HCT116 (cell line): Measurements from ENCODE around the gene FERMT2. TPM values are rescaled to one million over a fixed set of nuclear protein-coding genes. Genes with fewer than 3 reads are reported as not detected.

Source experiments
- ATAC-seq: fragments of 200-7000 bp; cut with Tn5 transposase; 2 replicates; pipeline ENCODE4 v1.9.1; 2020; ENCODE audit warnings: mild to moderate bottlenecking, moderate library complexity
- BruUV-seq: library from RNA; stranded (reverse); fragments of 400-500 nt; replicated peaks from 2 replicates; lab custom pipeline; 2021; lab: Mats Ljungman, UMichigan
- CTCF ChIA-PET: fragments of 300-600 bp; sonication (Branson Sonifier 250); formaldehyde crosslinking; loops from one replicate; lab custom pipeline; 2021; ENCODE audit warnings: antibody characterized with exemption; lab: Charles Lee
- POLR2A ChIA-PET: fragments of 300-600, 350-600 bp; sonication (Branson Sonifier 250); formaldehyde crosslinking; loops from one replicate; lab custom pipeline; 2021; ENCODE audit warnings: antibody characterized with exemption; lab: Charles Lee
- RAD21 ChIA-PET, 2 experiments: fragments of 300-600 bp; sonication (Branson Sonifier 250); formaldehyde crosslinking; loops; one replicate each; lab custom pipeline; 2023; ENCODE audit warnings: low total read pairs in 2 of 2; ENCODE audit not compliant: uncharacterized antibody in 2 of 2, unreplicated experiment in 2 of 2, low non-redundant PET in 1 of 2; lab: Charles Lee
- DNase-seq: peaks from one replicate; pipeline ENCODE4 v3.0.0-alpha.2; 2010; ENCODE audit warnings: low read depth, low spot score
- H2AFZ ChIP-seq: fragments of 200-600 bp; shearing (Covaris generic), sonication (generic); 2 replicates; pipeline ENCODE4 v1.6.1; 2017; ENCODE audit warnings: low read depth, mixed run types, mixed read lengths, antibody characterized with exemption, low read length; ENCODE audit not compliant: poor library complexity, severe bottlenecking
- H3K27ac ChIP-seq: 2 replicates; pipeline ENCODE4 v1.5.1; 2012; ENCODE audit warnings: low read depth, low read length
- H3K27me3 ChIP-seq: fragments of 200-600 bp; sonication (generic); 2 replicates; pipeline ENCODE4 v1.6.1; 2016; ENCODE audit warnings: mixed run types, low read length, mixed read lengths; ENCODE audit not compliant: insufficient read depth
- H3K36me3 ChIP-seq, 2 experiments: fragments of 200-500 bp in 1 of 2; fragments of 200-600 bp in 1 of 2; sonication (Bioruptor generic) in 1 of 2; sonication (generic) in 1 of 2; 2 replicates each; pipeline versions ENCODE4 v1.5.1 to v1.6.1; 2014 to 2016; ENCODE audit warnings: low read length in 2 of 2, inconsistent platforms in 1 of 2, mixed read lengths in 1 of 2, mixed run types in 1 of 2; ENCODE audit not compliant: insufficient read depth in 2 of 2, control insufficient read depth in 1 of 2
- H3K4me1 ChIP-seq, 2 experiments: fragments of 200-600 bp in 1 of 2; sonication (generic) in 1 of 2; 2 replicates each; pipeline versions ENCODE4 v1.5.1 to v1.6.1; 2012 to 2017; ENCODE audit warnings: low read length in 2 of 2, inconsistent platforms in 1 of 2, mild to moderate bottlenecking in 1 of 2, mixed read lengths in 1 of 2, mixed run types in 1 of 2, moderate library complexity in 1 of 2; ENCODE audit not compliant: insufficient read depth in 2 of 2, control insufficient read depth in 1 of 2
- H3K4me2 ChIP-seq: fragments of 200-600 bp; sonication (generic); 2 replicates; pipeline ENCODE4 v1.6.1; 2017; ENCODE audit warnings: mixed run types, low read length, mixed read lengths
- H3K4me3 ChIP-seq, 2 experiments: fragments of 200-600 bp in 1 of 2; sonication (generic) in 1 of 2; replicated peaks in 1 of 2; 2 replicates each; pipeline ENCODE4 v1.5.1; 2011 to 2016; ENCODE audit warnings: low read length in 2 of 2, control low read depth in 1 of 2, low read depth in 1 of 2, mild to moderate bottlenecking in 1 of 2, mixed read lengths in 1 of 2, mixed run types in 1 of 2
- H3K79me2 ChIP-seq: fragments of 200-600 bp; sonication (generic); 2 replicates; pipeline ENCODE4 v1.6.1; 2017; ENCODE audit warnings: mild to moderate bottlenecking, mixed run types, low read length, moderate library complexity, mixed read lengths; ENCODE audit not compliant: insufficient read depth
- H3K9ac ChIP-seq: fragments of 200-600 bp; sonication (generic); 2 replicates; pipeline ENCODE4 v1.6.1; 2016; ENCODE audit warnings: low read length, mixed read lengths
- H3K9me2 ChIP-seq: fragments of 200-600 bp; sonication (generic), shearing (Covaris generic); 2 replicates; pipeline ENCODE4 v1.6.1; 2017; ENCODE audit warnings: mixed run types, mild to moderate bottlenecking, moderate library complexity; ENCODE audit not compliant: insufficient read depth
- H3K9me3 ChIP-seq, 2 experiments: fragments of 200-500 bp in 1 of 2; fragments of 200-600 bp in 1 of 2; sonication (Bioruptor generic) in 1 of 2; sonication (generic) in 1 of 2; 2 replicates each; pipeline ENCODE4 v1.6.1; 2014 to 2017; ENCODE audit warnings: low read length in 2 of 2, mixed read lengths in 2 of 2, inconsistent platforms in 1 of 2, low read depth in 1 of 2, mild to moderate bottlenecking in 1 of 2, mixed run types in 1 of 2, moderate library complexity in 1 of 2; ENCODE audit not compliant: control insufficient read depth in 1 of 2, insufficient read depth in 1 of 2
- H4K20me1 ChIP-seq: fragments of 200-600 bp; sonication (generic), shearing (Covaris generic); 2 replicates; pipeline ENCODE4 v1.6.1; 2017; ENCODE audit warnings: mixed run types, mild to moderate bottlenecking, moderate library complexity; ENCODE audit not compliant: insufficient read depth
- ATF3 ChIP-seq: IDR thresholded peaks from 2 replicates; pipeline ENCODE4 v1.6.1; 2012
- CBX3 ChIP-seq: IDR thresholded peaks from 2 replicates; pipeline ENCODE4 v1.6.1; 2012; ENCODE audit warnings: low read depth
- CEBPB ChIP-seq: IDR thresholded peaks from 2 replicates; pipeline ENCODE4 v1.6.1; 2012; ENCODE audit warnings: low read depth
- CTCF ChIP-seq, 3 experiments: fragments of 200-600 bp in 1 of 3; sonication (generic) in 1 of 3; IDR thresholded peaks in 2 of 3; conservative IDR thresholded peaks in 1 of 3; 2 replicates each; pipeline ENCODE4 v1.5.1; 2012 to 2017; ENCODE audit warnings: low read depth in 2 of 3, low read length in 2 of 3, antibody characterized with exemption in 1 of 3, borderline replicate concordance in 1 of 3, control low read depth in 1 of 3, mild to moderate bottlenecking in 1 of 3, mixed read lengths in 1 of 3, mixed run types in 1 of 3, moderate library complexity in 1 of 3; ENCODE audit not compliant: insufficient read depth in 1 of 3
- EGR1 ChIP-seq: IDR thresholded peaks from 2 replicates; pipeline ENCODE4 v1.6.1; 2012; ENCODE audit warnings: low read depth
- ELF1 ChIP-seq: IDR thresholded peaks from 2 replicates; pipeline ENCODE4 v1.6.1; 2012; ENCODE audit warnings: low read depth, borderline replicate concordance
- EZH2 ChIP-seq: fragments of 200-600 bp; sonication (generic); IDR thresholded peaks from 2 replicates; pipeline ENCODE4 v1.6.1; 2017; ENCODE audit warnings: antibody characterized with exemption, mixed run types
- EZH2phosphoT487 ChIP-seq: fragments of 200-600 bp; IDR thresholded peaks from 2 replicates; pipeline ENCODE4 v1.6.1; 2018; ENCODE audit warnings: antibody characterized with exemption, borderline replicate concordance
- FOSL1 ChIP-seq: IDR thresholded peaks from 2 replicates; pipeline ENCODE4 v1.6.1; 2012; ENCODE audit warnings: low read depth
- JUND ChIP-seq: IDR thresholded peaks from 2 replicates; pipeline ENCODE4 v1.6.1; 2012
- POLR2A ChIP-seq: IDR thresholded peaks from 2 replicates; pipeline ENCODE4 v1.7.0; 2011; ENCODE audit warnings: borderline replicate concordance; ENCODE audit not compliant: insufficient read depth, insufficient read length; ENCODE audit errors: extremely low read depth
- POLR2AphosphoS5 ChIP-seq: IDR thresholded peaks from 2 replicates; pipeline ENCODE4 v1.6.1; 2011; ENCODE audit warnings: mild to moderate bottlenecking, low read depth, low read length, moderate library complexity
- RAD21 ChIP-seq: IDR thresholded peaks from 2 replicates; pipeline ENCODE4 v1.6.1; 2012; ENCODE audit warnings: low read depth, mild to moderate bottlenecking
- REST ChIP-seq: IDR thresholded peaks from 2 replicates; pipeline ENCODE4 v1.6.1; 2012; ENCODE audit warnings: low read depth
- SIN3A ChIP-seq: IDR thresholded peaks from 2 replicates; pipeline ENCODE4 v1.6.1; 2012; ENCODE audit warnings: low read depth
- SRF ChIP-seq: IDR thresholded peaks from 2 replicates; pipeline ENCODE4 v1.6.1; 2012; ENCODE audit warnings: low read depth
- YY1 ChIP-seq: IDR thresholded peaks from 2 replicates; pipeline ENCODE4 v1.6.1; 2011; ENCODE audit warnings: low read length, low read depth, moderate library complexity, mild to moderate bottlenecking; ENCODE audit not compliant: insufficient replicate concordance; ENCODE audit errors: extremely low read depth
- ZBTB33 ChIP-seq: IDR thresholded peaks from 2 replicates; pipeline ENCODE4 v1.6.1; 2011; ENCODE audit warnings: mild to moderate bottlenecking, low read length, moderate library complexity; ENCODE audit not compliant: insufficient replicate concordance; ENCODE audit errors: extremely low read depth
- ZFX ChIP-seq: fragments of 450-650 bp; IDR thresholded peaks from 2 replicates; pipeline ENCODE4 v1.6.1; 2017
- ZNF274 ChIP-seq: fragments of 200-500 bp; sonication (Bioruptor generic); IDR thresholded peaks from 2 replicates; pipeline ENCODE4 v1.6.1; 2014; ENCODE audit warnings: mild to moderate bottlenecking, low read depth, low read length, inconsistent platforms
- intact Hi-C: fragments of 100-400 bp; cut with micrococcal nuclease; formaldehyde crosslinking; loops from 2 replicates; pipeline ENCODE4 v1.10.0; 2022
- total RNA-seq: library from RNA; stranded (reverse); gene quantifications from one replicate; pipeline ENCODE4 v1.2.1, GENCODE V29; 2021; ENCODE audit not compliant: unreplicated experiment

The FERMT2 gene
- total RNA-seq, 1 experiment from 2014 or later: 24.8 TPM

- Histone ChIP-seq H3K9me2 (no peaks in the 10 kb centered on the region), H3K4me1 (peaks cover 7 to 9% of the 10 kb centered on the region in 2 experiments), H3K27ac (no peak overlapping the region), H4K20me1 (no peaks in the 10 kb centered on the region), H2AFZ (no peak overlapping the region), H3K27me3 (no peaks in the 10 kb centered on the region), H3K4me3 (no peak overlapping the region), H3K79me2 (no peaks in the 10 kb centered on the region), H3K9me3 (no peaks in the 10 kb centered on the region), H3K36me3 (no peaks in the 10 kb centered on the region), H3K9ac (no peak overlapping the region), H3K4me2 (no peak overlapping the region)
- BruUV-seq: no TSS peak
- DNase-seq (no peak), ATAC-seq (no peak)
- POLR2A ChIA-PET: no interaction called here
- intact Hi-C loops: no loop called here
- RAD21 ChIA-PET: no interaction called here
- no peak for TF ChIP-seq CBX3
- no peak for TF ChIP-seq EZH2
- no peak for TF ChIP-seq ZBTB33
- TF ChIP-seq ELF1: no peak
- no peak for TF ChIP-seq ATF3
- no peak for TF ChIP-seq YY1
- no peak for TF ChIP-seq JUND
- TF ChIP-seq POLR2A: no peak
- TF ChIP-seq ZNF274: no peak
- no peak for TF ChIP-seq SRF
- no peak for TF ChIP-seq ZFX
- TF ChIP-seq SIN3A: no peak
- TF ChIP-seq RAD21: no peak
- no peak for TF ChIP-seq REST
- TF ChIP-seq CEBPB: no peak
- TF ChIP-seq CTCF (IDR thresholded peaks at IDR 0.05 in 2 of 3, conservative IDR thresholded peaks at IDR 0.05 in 1 of 3; ENCODE audit: borderline replicate concordance in 1 of 3, insufficient read depth in 1 of 3, low read depth in 2 of 3, low read length in 2 of 3): no peak
- TF ChIP-seq EZH2phosphoT487: no peak
- no peak for TF ChIP-seq POLR2AphosphoS5
- no peak for TF ChIP-seq FOSL1
- TF ChIP-seq EGR1: no peak
- CTCF ChIA-PET: no interaction called here
These were observed 121.2 kb downstream of the FERMT2 start for GRCh38 chr14:52829527-52830185.
